Pancreas (tissue), 10 donors: ENCODE results near the gene TMEM200A. TPM values are rescaled to one million over a fixed set of nuclear protein-coding genes. Genes with fewer than 3 reads are reported as not detected.
A peak's percentile ranks its signal among the peaks of the same experiment; 100 is the strongest.

Experiments
- ATAC-seq, 4 donors: fragments of 200-7000 bp; cut with Tn5 transposase; one replicate each; pipeline versions ENCODE4 v1.8.0 to v1.9.1; 2020; ENCODE audit warnings: mild to moderate bottlenecking in 4 of 4, moderate library complexity in 4 of 4
- DNase-seq, 6 donors: peaks; one replicate each; pipeline ENCODE4 v3.0.0-alpha.2; 2020
- FAIRE-seq: peaks from 2 replicates; lab custom pipeline; 2012; peaks lifted over from hg19 to GRCh38; lab: Jason Lieb, UNC
- H3K27ac ChIP-seq, 4 donors: fragments of 200-600 bp; sonication (generic); 1 replicate in 3 of 4; 2 replicates in 1 of 4; pipeline versions ENCODE4 v1.5.0 to v1.8.0; 2020
- H3K27me3 ChIP-seq, 4 donors: fragments of 200-600 bp; one replicate each; pipeline ENCODE4 v1.8.0; 2021
- H3K36me3 ChIP-seq, 3 donors: fragments of 200-600 bp; sonication (generic) in 1 of 3; one replicate each; pipeline versions ENCODE4 v1.5.0 to v1.8.0; 2020 to 2021
- H3K4me1 ChIP-seq, 3 donors: fragments of 200-600 bp; one replicate each; pipeline ENCODE4 v1.8.0; 2021
- H3K4me3 ChIP-seq, 4 donors: fragments of 200-600 bp; sonication (generic) in 2 of 4; one replicate each; pipeline versions ENCODE4 v1.5.0 to v1.8.0; 2020 to 2021
- H3K9me3 ChIP-seq, 4 donors: fragments of 200-600 bp; one replicate each; pipeline ENCODE4 v1.8.0; 2021
- CTCF ChIP-seq, 4 donors: fragments of 200-600 bp; sonication (generic) in 3 of 4; IDR thresholded peaks; one replicate each; pipeline versions ENCODE4 v1.5.0 to v1.8.0; 2021; ENCODE audit warnings: antibody characterized with exemption in 4 of 4
- WGBS, 2 donors: extraction: QIAGEN DNeasy Blood & Tissue Kit; methylation state at CpG; one replicate each; pipeline ENCODE4 v1.1.7; 2013; 5-methylcytosine and 5-hydroxymethylcytosine counted together
- intact Hi-C, 3 donors: fragments of 100-400 bp; cut with DNase I; formaldehyde crosslinking; loops; one replicate each; pipeline versions ENCODE4 v1.11.1 to v1.14.2; 2022
- polyA plus RNA-seq, 2 donors: library from polyadenylated mRNA; stranded (reverse); fragments of 200-250 nt; gene quantifications; one replicate each; pipeline ENCODE4 v1.2.3, GENCODE V29; 2013
- total RNA-seq, 6 donors: library from RNA; stranded (reverse); fragmentation: NEBNext Ultra II Directional in 4 of 6; extraction: Animal tissue kit (Norgen Biotek cat#: 25700) in 4 of 6; gene quantifications; one replicate each; pipeline versions ENCODE4 v1.2.1 to v1.2.4, GENCODE V29; 2021 to 2023
- donor health status: healthy with polysubstance abuse.
- donor health status: DM: no; HTN: no; CAD: no; lungs with moderate emphysema.
- donor health status: DM: no; HTN: no; CAD: no.
- donor health status: control.
- donor health status: control.
- donor health status: Bipolar disorder and iron deficiency.
- donor health status: DM: yes; HTN: yes; CAD: no.
- donor health status: DM: no; HTN: no; CAD: no.
- donor health status: DM: no; HTN: no; CAD: no.
- donor health status: DM: yes; HTN: yes; CAD: no.

Gene TMEM200A
- total and polyA plus RNA-seq, 8 donors, result 0.32 to 7.3 (median 1.3) TPM

- H3K9me3 ChIP-seq, result no peaks in the 10 kb centered on the region
- H3K27ac ChIP-seq, result no peak overlapping the region
- 31 to 32% methylated on average over 2 of the region's 2 CpGs for WGBS, 2 donors
- peaks cover 0 to 2% (median 0%) of the 10 kb centered on the region in 4 donors for H3K27me3 ChIP-seq
- no peak for DNase-seq
- no peak overlapping the region for H3K4me3 ChIP-seq
- FAIRE-seq, result no peak
- no peaks in the 10 kb centered on the region for H3K36me3 ChIP-seq
- ATAC-seq, result peak in 1 of 4 donors; percentile 21
- H3K4me1 ChIP-seq, result no peaks in the 10 kb centered on the region
- intact Hi-C loops, result no loop called here
- no peak for TF ChIP-seq CTCF (IDR thresholded peaks at IDR 0.05)
These were observed 8.4 kb upstream of the TMEM200A start for GRCh38 chr6:130357436-130357835.

- Histone ChIP-seq H3K36me3 (no peaks in the 10 kb centered on the region), H3K27ac (no peak overlapping the region), H3K9me3 (no peaks in the 10 kb centered on the region), H3K4me1 (no peaks in the 10 kb centered on the region), H3K27me3 (peaks cover 0 to 6% (median 0%) of the 10 kb centered on the region in 4 donors), H3K4me3 (no peak overlapping the region)
- intact Hi-C loops, result no loop called here
- ATAC-seq (no peak), DNase-seq (no peak), FAIRE-seq (no peak)
- no peak for TF ChIP-seq CTCF (IDR thresholded peaks at IDR 0.05)
These were observed 6.1 kb upstream of the TMEM200A start for GRCh38 chr6:130359736-130360135.

DNA sequence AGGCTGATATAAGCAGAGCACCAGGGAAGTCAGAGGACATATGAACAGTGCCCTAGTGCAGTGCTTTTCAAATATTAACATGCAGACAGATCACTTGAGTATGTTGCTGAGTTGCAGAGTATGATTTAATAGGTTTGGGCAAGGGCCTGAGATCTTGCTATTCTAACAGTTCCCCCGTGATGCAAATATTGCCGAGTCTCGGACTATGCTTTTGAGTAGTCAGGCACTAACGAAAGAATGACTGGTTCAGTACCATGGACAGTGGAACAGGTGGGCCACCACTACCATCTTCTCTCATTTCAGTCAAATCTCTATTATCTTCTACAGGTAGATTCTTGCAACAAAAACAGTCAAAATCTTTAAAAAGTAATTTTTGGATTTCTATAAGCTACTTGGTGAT, 3.7 kb upstream of the TMEM200A start:
- Histone ChIP-seq H3K27ac (no peak overlapping the region), H3K4me3 (no peak overlapping the region), H3K36me3 (no peaks in the 10 kb centered on the region), H3K27me3 (peaks cover 0 to 6% (median under 1%) of the 10 kb centered on the region in 4 donors), H3K4me1 (no peaks in the 10 kb centered on the region), H3K9me3 (no peaks in the 10 kb centered on the region)
- 38 to 41% methylated on average over 4 of the region's 4 CpGs for WGBS, 2 donors
- DNase-seq (no peak), FAIRE-seq (no peak), ATAC-seq (peak in 2 of 4 donors; percentile 17 to 45)
- intact Hi-C loops, result no loop called here
- TF ChIP-seq CTCF (IDR thresholded peaks at IDR 0.05), result no peak

GRCh38 chr6:130364224-130364780, 1.5 kb upstream of the TMEM200A start:
- no peak for FAIRE-seq
- no peak overlapping the region for H3K27ac ChIP-seq
- intact Hi-C loops, result no loop called here
- no peak for TF ChIP-seq CTCF (IDR thresholded peaks at IDR 0.05)
- no peaks in the 10 kb centered on the region for H3K4me1 ChIP-seq
- DNase-seq, result no peak
- H3K27me3 ChIP-seq, result peaks cover 0 to 6% (median 3%) of the 10 kb centered on the region in 4 donors
- ATAC-seq, result no peak
- H3K36me3 ChIP-seq, result no peaks in the 10 kb centered on the region
- H3K9me3 ChIP-seq, result no peaks in the 10 kb centered on the region
- WGBS, 2 donors, result 57% methylated on average over 3 of the region's 3 CpGs
- H3K4me3 ChIP-seq, result no peak overlapping the region
